ENCODE data around the gene IL12RB1. TPM values are rescaled to one million over a fixed set of nuclear protein-coding genes. Genes with fewer than 3 reads are reported as not detected.
"Not testable (repeated sequence)": the region's sequence is repeated elsewhere in the genome, so short reads cannot be mapped to it uniquely, and the experiment has no call there.

Gene IL12RB1
- total RNA-seq, 1 donor from 2014 or later = not detected

- Histone ChIP-seq H3K9me3 (no peaks in the 10 kb centered on the region), H3K36me3 (no peaks in the 10 kb centered on the region), H3K4me1 (peaks cover 24% of the 10 kb centered on the region), H3K27me3 (no peaks in the 10 kb centered on the region), H3K4me3 (no peak overlapping the region), H3K27ac (no peak overlapping the region)
- no peak for TF ChIP-seq POLR2AphosphoS5 (IDR thresholded peaks at IDR 0.05; ENCODE audit: insufficient read depth in 1 of 2, low read depth in 1 of 2)
- no peak for TF ChIP-seq POLR2A (IDR thresholded peaks at IDR 0.05)
- no peak for TF ChIP-seq CTCF (IDR thresholded peaks at IDR 0.05)
- intact Hi-C loops (cut with DNase I) = no loop called here
- DNase-seq (ENCODE audit: extremely low spot score in 2 of 2) = no peak
Measured at GRCh38 chr19:18107235-18107634, 20.5 kb upstream of the IL12RB1 start.

GRCh38 chr19:18105259-18105658 is 18.5 kb upstream of the IL12RB1 start:
- DNase-seq (ENCODE audit: extremely low spot score in 2 of 2); H3K27me3 ChIP-seq; intact Hi-C loops (cut with DNase I): not testable (repeated sequence)

GRCh38 chr19:18104793-18105131 is 18.0 kb upstream of the IL12RB1 start:
- H3K9me3 ChIP-seq = no peaks in the 10 kb centered on the region
- no peak for TF ChIP-seq POLR2AphosphoS5 (IDR thresholded peaks at IDR 0.05; ENCODE audit: insufficient read depth in 1 of 2, low read depth in 1 of 2)
- TF ChIP-seq CTCF (IDR thresholded peaks at IDR 0.05) = no peak
- TF ChIP-seq POLR2A (IDR thresholded peaks at IDR 0.05) = no peak
- H3K36me3 ChIP-seq = no peaks in the 10 kb centered on the region
- DNase-seq (ENCODE audit: extremely low spot score in 2 of 2) = no peak
- H3K4me1 ChIP-seq = peaks cover 14% of the 10 kb centered on the region
- H3K4me3 ChIP-seq = peak overlapping the region; percentile 33 to 35
- H3K27ac ChIP-seq = no peak overlapping the region
- intact Hi-C loops (cut with DNase I) = no loop called here
- H3K27me3 ChIP-seq = no peaks in the 10 kb centered on the region

More at GRCh38 chr19:18105259-18105658, 18.5 kb upstream of the IL12RB1 start:
- H3K4me3 ChIP-seq, H3K27ac ChIP-seq, H3K36me3 ChIP-seq, H3K9me3 ChIP-seq: not testable (repeated sequence)
- H3K4me1 ChIP-seq = peaks cover 17% of the 10 kb centered on the region

GRCh38 chr19:18102916-18103542 is 16.3 kb upstream of the IL12RB1 start:
- H3K27me3 ChIP-seq = no peaks in the 10 kb centered on the region
- no peak for TF ChIP-seq POLR2A (IDR thresholded peaks at IDR 0.05)
- TF ChIP-seq CTCF (IDR thresholded peaks at IDR 0.05) = no peak
- no peak for TF ChIP-seq POLR2AphosphoS5 (IDR thresholded peaks at IDR 0.05; ENCODE audit: insufficient read depth in 1 of 2, low read depth in 1 of 2)
- no peaks in the 10 kb centered on the region for H3K9me3 ChIP-seq
- peaks cover 24% of the 10 kb centered on the region for H3K4me1 ChIP-seq
- intact Hi-C loops (cut with DNase I) = no loop called here
- H3K4me3 ChIP-seq = no peak overlapping the region
- no peak overlapping the region for H3K27ac ChIP-seq
- no peak for DNase-seq (ENCODE audit: extremely low spot score in 2 of 2)
- no peaks in the 10 kb centered on the region for H3K36me3 ChIP-seq

GRCh38 chr19:18101268-18101667 is 14.5 kb upstream of the IL12RB1 start:
- no peaks in the 10 kb centered on the region for H3K36me3 ChIP-seq
- no peak for DNase-seq (ENCODE audit: extremely low spot score in 2 of 2)
- TF ChIP-seq CTCF (IDR thresholded peaks at IDR 0.05) = no peak
- TF ChIP-seq POLR2A (IDR thresholded peaks at IDR 0.05) = no peak
- no peak for TF ChIP-seq POLR2AphosphoS5 (IDR thresholded peaks at IDR 0.05; ENCODE audit: insufficient read depth in 1 of 2, low read depth in 1 of 2)
- no peaks in the 10 kb centered on the region for H3K9me3 ChIP-seq
- no peak overlapping the region for H3K27ac ChIP-seq
- no peak overlapping the region for H3K4me3 ChIP-seq
- intact Hi-C loops (cut with DNase I) = no loop called here
- H3K27me3 ChIP-seq = no peaks in the 10 kb centered on the region
- peaks cover 27% of the 10 kb centered on the region for H3K4me1 ChIP-seq
